MM.1S (cell line): Measurements from ENCODE around the gene MCTP2.

ENCODE experiments used
- CTCF ChIP-seq: fragments of 300-600 bp; sonication (generic); IDR thresholded peaks from 2 replicates; pipeline ENCODE4 v1.5.1; 2016; ENCODE audit warnings: antibody characterized with exemption, low read length, mixed read lengths
- EZH2 ChIP-seq: fragments of 300-600 bp; sonication (generic); optimal IDR thresholded peaks from 2 replicates; pipeline ENCODE3; 2017; ENCODE audit warnings: low read depth, mild to moderate bottlenecking, antibody characterized with exemption, low read length, mixed read lengths

GRCh38 chr15:94494732-94495131, 263.4 kb downstream of the MCTP2 start:
- TF ChIP-seq CTCF (no peak), EZH2 (no peak)
